Neural progenitor cell (in vitro differentiated cells): Measurements from ENCODE around the gene RIC1. TPM values are rescaled to one million over a fixed set of nuclear protein-coding genes. Genes with fewer than 3 reads are reported as not detected.

Source experiments
- DNase-seq: peaks from one replicate; pipeline ENCODE4 v3.0.0-alpha.2; 2016; ENCODE audit warnings: low spot score
- H2AFZ ChIP-seq: fragments of 200-600 bp; sonication (generic); replicated peaks from 2 replicates; pipeline ENCODE4 v1.6.1; 2016; ENCODE audit warnings: antibody characterized with exemption
- H3F3A ChIP-seq: fragments of 200-600 bp; sonication (generic); 2 replicates; pipeline ENCODE4 v1.6.1; 2016; ENCODE audit warnings: antibody characterized with exemption, low read depth
- H3K27ac ChIP-seq: fragments of 200-600 bp; sonication (generic); 2 replicates; pipeline ENCODE4 v1.5.1; 2016; ENCODE audit warnings: mild to moderate bottlenecking
- H3K27me3 ChIP-seq: fragments of 200-600 bp; sonication (generic); 2 replicates; pipeline ENCODE4 v1.6.1; 2016; ENCODE audit warnings: mild to moderate bottlenecking, moderate library complexity
- H3K36me3 ChIP-seq: fragments of 200-600 bp; sonication (generic); 2 replicates; pipeline ENCODE4 v1.5.1; 2016
- H3K4me1 ChIP-seq: fragments of 200-600 bp; sonication (generic); 2 replicates; pipeline ENCODE4 v1.6.1; 2016; ENCODE audit warnings: mixed run types
- H3K4me2 ChIP-seq: fragments of 200-600 bp; sonication (generic); 2 replicates; pipeline ENCODE4 v1.6.1; 2016
- H3K4me3 ChIP-seq: fragments of 200-600 bp; sonication (generic); 2 replicates; pipeline ENCODE4 v1.5.1; 2016
- H3K79me2 ChIP-seq: fragments of 200-600 bp; sonication (generic); 2 replicates; pipeline ENCODE4 v1.6.1; 2016; ENCODE audit warnings: low read depth
- H3K9ac ChIP-seq: fragments of 200-600 bp; sonication (generic); 2 replicates; pipeline ENCODE4 v1.6.1; 2016
- H3K9me3 ChIP-seq: fragments of 200-600 bp; sonication (generic); 2 replicates; pipeline ENCODE4 v1.5.1; 2016; ENCODE audit warnings: low read depth
- H4K20me1 ChIP-seq: fragments of 200-600 bp; sonication (generic); 2 replicates; pipeline ENCODE4 v1.6.1; 2016; ENCODE audit warnings: low read depth
- H3K27ac Mint-ChIP-seq: 3 replicates; pipeline ENCODE4 v1.8.0; 2021; ENCODE audit warnings: mixed read lengths
- H3K27me3 Mint-ChIP-seq: 2 replicates; pipeline ENCODE4 v1.8.0; 2022; ENCODE audit warnings: low read depth, mild to moderate bottlenecking, inconsistent platforms, moderate library complexity, mixed read lengths; ENCODE audit not compliant: insufficient read depth
- H3K36me3 Mint-ChIP-seq: 3 replicates; pipeline ENCODE4 v1.8.0; 2021; ENCODE audit warnings: mixed read lengths
- H3K4me1 Mint-ChIP-seq: 3 replicates; pipeline ENCODE4 v1.8.0; 2021; ENCODE audit warnings: mixed read lengths
- H3K4me3 Mint-ChIP-seq: 3 replicates; pipeline ENCODE4 v1.8.0; 2021; ENCODE audit warnings: mild to moderate bottlenecking, moderate library complexity, mixed read lengths
- H3K9me3 Mint-ChIP-seq: 3 replicates; pipeline ENCODE4 v1.8.0; 2020; ENCODE audit warnings: mixed read lengths
- EZH2 ChIP-seq: fragments of 200-600 bp; sonication (generic); IDR thresholded peaks from 2 replicates; pipeline ENCODE4 v1.6.1; 2017; ENCODE audit warnings: antibody characterized with exemption, mild to moderate bottlenecking, moderate library complexity
- EZH2phosphoT487 ChIP-seq: fragments of 200-600 bp; sonication (generic); IDR thresholded peaks from 2 replicates; pipeline ENCODE4 v1.6.1; 2017; ENCODE audit warnings: antibody characterized with exemption
- total RNA-seq: library from RNA; depleted of rRNA; stranded (reverse); fragments of >200 nt; gene quantifications from 2 replicates; pipeline ENCODE4 v1.2.3, GENCODE V29; 2015; ENCODE audit warnings: low replicate concordance
- TF ChIP-seq, protein P1 (sequence below): fragments of 200-600 bp; sonication (generic); IDR thresholded peaks from 2 replicates; pipeline ENCODE4 v1.5.1; 2017; ENCODE audit warnings: antibody characterized with exemption, mild to moderate bottlenecking

RIC1 gene
- total RNA-seq, 1 donor from 2014 or later: 31.9 TPM

DNA sequence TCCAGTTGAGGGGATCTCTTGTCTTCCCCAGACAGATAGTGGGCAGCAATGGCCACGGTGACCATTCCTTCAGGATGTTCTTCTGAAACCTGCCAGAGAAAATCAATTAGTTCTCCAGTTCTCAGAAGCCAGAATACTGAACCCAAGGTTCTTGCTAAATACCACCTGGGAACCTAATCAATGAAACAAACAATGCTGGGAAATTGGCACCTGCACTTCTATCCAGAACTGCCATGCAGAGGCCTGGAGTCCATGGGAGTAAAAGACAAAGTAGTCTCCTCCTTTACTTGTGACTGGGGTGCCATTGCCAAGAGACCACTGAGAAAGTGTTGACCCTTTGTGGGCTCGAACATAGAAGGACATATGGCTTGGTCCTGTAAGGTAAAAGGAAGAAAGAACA lies 158.3 kb downstream of the RIC1 start:
- DNase-seq: no peak
- peaks cover 22% of the 10 kb centered on the region for H3K36me3 Mint-ChIP-seq

DNA sequence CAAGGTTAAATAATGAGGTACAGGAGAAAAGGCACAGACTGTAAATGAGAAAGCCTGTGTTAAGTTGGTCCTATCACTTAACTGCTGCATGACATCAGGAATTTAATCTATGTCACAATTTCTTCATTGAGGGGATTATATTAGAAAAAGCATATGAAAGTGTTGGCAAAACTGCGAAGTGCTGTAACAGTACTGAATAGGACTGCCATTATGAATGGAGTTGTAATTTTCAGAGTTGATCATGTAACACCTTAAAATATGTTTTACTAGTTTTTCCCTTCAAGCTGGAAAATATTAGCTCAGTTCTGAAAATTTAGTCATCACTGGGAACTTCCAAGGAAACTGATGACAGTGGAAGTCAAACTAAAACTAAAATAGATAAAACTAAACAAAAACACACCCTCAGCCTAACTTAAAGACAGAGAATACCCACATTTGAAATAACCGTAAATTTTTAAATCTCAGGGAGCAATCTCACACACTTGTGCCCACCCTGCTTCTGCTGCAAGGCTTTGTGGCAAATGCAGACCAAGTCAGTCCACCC lies 158.9 kb downstream of the RIC1 start:
- Mint-ChIP-seq H3K27ac (no peak overlapping the region), H3K36me3 (peaks cover 17% of the 10 kb centered on the region), H3K27me3 (no peaks in the 10 kb centered on the region), H3K4me1 (no peaks in the 10 kb centered on the region), H3K9me3 (peaks cover 7% of the 10 kb centered on the region), H3K4me3 (no peak overlapping the region)
- Histone ChIP-seq H3F3A (no peaks in the 10 kb centered on the region), H3K9ac (no peak overlapping the region), H3K4me3 (no peak overlapping the region), H3K36me3 (no peaks in the 10 kb centered on the region), H3K27ac (no peak overlapping the region), H3K9me3 (peaks cover 3% of the 10 kb centered on the region), H3K4me1 (no peaks in the 10 kb centered on the region), H3K79me2 (no peaks in the 10 kb centered on the region), H3K27me3 (no peaks in the 10 kb centered on the region), H3K4me2 (no peak overlapping the region), H4K20me1 (no peaks in the 10 kb centered on the region), H2AFZ (no peak overlapping the region)
- no peak for DNase-seq
- TF ChIP-seq EZH2phosphoT487 (no peak), EZH2 (no peak)
- TF ChIP-seq, protein P1, sequence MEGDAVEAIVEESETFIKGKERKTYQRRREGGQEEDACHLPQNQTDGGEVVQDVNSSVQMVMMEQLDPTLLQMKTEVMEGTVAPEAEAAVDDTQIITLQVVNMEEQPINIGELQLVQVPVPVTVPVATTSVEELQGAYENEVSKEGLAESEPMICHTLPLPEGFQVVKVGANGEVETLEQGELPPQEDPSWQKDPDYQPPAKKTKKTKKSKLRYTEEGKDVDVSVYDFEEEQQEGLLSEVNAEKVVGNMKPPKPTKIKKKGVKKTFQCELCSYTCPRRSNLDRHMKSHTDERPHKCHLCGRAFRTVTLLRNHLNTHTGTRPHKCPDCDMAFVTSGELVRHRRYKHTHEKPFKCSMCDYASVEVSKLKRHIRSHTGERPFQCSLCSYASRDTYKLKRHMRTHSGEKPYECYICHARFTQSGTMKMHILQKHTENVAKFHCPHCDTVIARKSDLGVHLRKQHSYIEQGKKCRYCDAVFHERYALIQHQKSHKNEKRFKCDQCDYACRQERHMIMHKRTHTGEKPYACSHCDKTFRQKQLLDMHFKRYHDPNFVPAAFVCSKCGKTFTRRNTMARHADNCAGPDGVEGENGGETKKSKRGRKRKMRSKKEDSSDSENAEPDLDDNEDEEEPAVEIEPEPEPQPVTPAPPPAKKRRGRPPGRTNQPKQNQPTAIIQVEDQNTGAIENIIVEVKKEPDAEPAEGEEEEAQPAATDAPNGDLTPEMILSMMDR: no peak

More for the DNA sequence above, 158.3 kb downstream of the RIC1 start:
- H3K79me2 ChIP-seq: no peaks in the 10 kb centered on the region
- H3K27me3 ChIP-seq: no peaks in the 10 kb centered on the region
- peaks cover 9% of the 10 kb centered on the region for H3K9me3 ChIP-seq
- H3K36me3 ChIP-seq: no peaks in the 10 kb centered on the region
- no peaks in the 10 kb centered on the region for H3K27me3 Mint-ChIP-seq
- H3K4me3 Mint-ChIP-seq: no peak overlapping the region
- no peak overlapping the region for H3K9ac ChIP-seq
- no peaks in the 10 kb centered on the region for H3K4me1 Mint-ChIP-seq
- H2AFZ ChIP-seq: no peak overlapping the region
- no peaks in the 10 kb centered on the region for H3F3A ChIP-seq
- H3K4me3 ChIP-seq: no peak overlapping the region
- no peak overlapping the region for H3K4me2 ChIP-seq
- H4K20me1 ChIP-seq: no peaks in the 10 kb centered on the region
- H3K27ac ChIP-seq: no peak overlapping the region
- H3K27ac Mint-ChIP-seq: no peak overlapping the region
- peaks cover 12% of the 10 kb centered on the region for H3K9me3 Mint-ChIP-seq
- no peaks in the 10 kb centered on the region for H3K4me1 ChIP-seq
- TF ChIP-seq, protein P1: no peak
- TF ChIP-seq EZH2phosphoT487: no peak
- no peak for TF ChIP-seq EZH2

DNA sequence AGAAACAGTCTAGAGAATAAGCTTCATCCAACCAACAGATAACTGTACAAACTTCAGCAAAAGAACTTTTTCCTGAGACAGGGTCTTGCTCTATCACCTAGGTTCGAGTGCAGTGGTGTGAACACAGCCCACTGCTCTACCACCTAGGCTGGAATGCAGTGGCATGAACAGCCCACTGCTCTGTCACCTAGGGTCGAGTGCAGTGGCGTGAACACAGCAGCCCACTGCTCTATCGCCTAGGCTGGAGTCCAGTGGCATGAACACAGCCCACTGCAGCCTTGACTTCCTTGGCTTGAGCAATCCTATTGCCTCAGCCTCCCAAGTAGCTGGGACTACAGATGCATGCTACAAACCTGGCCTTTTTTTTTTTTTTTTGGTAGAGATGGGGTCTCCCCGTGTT lies 160.6 kb downstream of the RIC1 start:
- no peaks in the 10 kb centered on the region for H3F3A ChIP-seq
- Mint-ChIP-seq H3K4me1 (no peaks in the 10 kb centered on the region), H3K27me3 (no peaks in the 10 kb centered on the region), H3K4me3 (no peak overlapping the region), H3K36me3 (peaks cover 11% of the 10 kb centered on the region), H3K9me3 (no peaks in the 10 kb centered on the region), H3K27ac (no peak overlapping the region)
- no peaks in the 10 kb centered on the region for H3K4me1 ChIP-seq
- H4K20me1 ChIP-seq: no peaks in the 10 kb centered on the region
- H3K36me3 ChIP-seq: no peaks in the 10 kb centered on the region
- H3K9me3 ChIP-seq: no peaks in the 10 kb centered on the region
- no peak for DNase-seq
- no peak overlapping the region for H3K4me3 ChIP-seq
- no peaks in the 10 kb centered on the region for H3K79me2 ChIP-seq
- no peak overlapping the region for H3K9ac ChIP-seq
- TF ChIP-seq EZH2 (no peak), EZH2phosphoT487 (no peak)
- TF ChIP-seq, protein P1: no peak
- H3K27ac ChIP-seq: no peak overlapping the region
- H2AFZ ChIP-seq: no peak overlapping the region
- no peaks in the 10 kb centered on the region for H3K27me3 ChIP-seq
- no peak overlapping the region for H3K4me2 ChIP-seq
